Transverse colon (tissue), 4 donors: ENCODE measurements around the gene EYA3.

Source experiments
- CTCF ChIP-seq, 5 experiments: fragments of 200-600 bp in 3 of 5; fragments of 450-650 bp in 2 of 5; sonication (generic) in 3 of 5; IDR thresholded peaks; 1 replicate in 2 of 5; 2 replicates in 3 of 5; pipeline ENCODE4 v1.5.1; 2016 to 2017; ENCODE audit warnings: antibody characterized with exemption in 5 of 5, inconsistent platforms in 3 of 5, mild to moderate bottlenecking in 2 of 5, moderate library complexity in 1 of 5
- EP300 ChIP-seq: sonication (generic); formaldehyde crosslinking; IDR thresholded peaks from one replicate; pipeline ENCODE4 v1.6.1; 2017; ENCODE audit warnings: antibody characterized with exemption, low read depth
- POLR2A ChIP-seq: fragments of 450-650 bp; IDR thresholded peaks from one replicate; pipeline ENCODE4 v1.6.1; 2016; ENCODE audit warnings: antibody characterized with exemption, mild to moderate bottlenecking, moderate library complexity
- POLR2AphosphoS5 ChIP-seq, 3 donors: sonication (generic); formaldehyde crosslinking; IDR thresholded peaks; one replicate each; pipeline ENCODE4 v1.6.1; 2016; ENCODE audit warnings: antibody characterized with exemption in 3 of 3

GRCh38 chr1:28127617-28128257, 39.3 kb upstream of the EYA3 start:
- TF ChIP-seq CTCF (IDR thresholded peaks at IDR 0.05) (no peak), POLR2A (no peak), POLR2AphosphoS5 (IDR thresholded peaks at IDR 0.05) (no peak), EP300 (no peak)
